Activated CD8-positive, alpha-beta memory T cell treated with anti-CD3 and anti-CD28 coated beads, Interleukin-2, amount 50 U/mL, for 1 hour (primary cell): ENCODE results near the gene B9D2.
"Not testable (repeated sequence)": the region's sequence is repeated elsewhere in the genome, so short reads cannot be mapped to it uniquely, and the experiment has no call there.

ENCODE experiments used
- DNase-seq: peaks from one replicate; pipeline ENCODE4 v3.0.0-alpha.2; 2020; ENCODE audit errors: extremely low read depth

The B9D2 gene

GRCh38 chr19:41391618-41392017 is 27.7 kb upstream of the B9D2 start:
- DNase-seq, result no peak

- no peak for DNase-seq
Observed at GRCh38 chr19:41386442-41386841, 22.5 kb upstream of the B9D2 start.

GRCh38 chr19:41384351-41384750 is 20.4 kb upstream of the B9D2 start:
- no peak for DNase-seq

GRCh38 chr19:41381536-41381935 is 17.6 kb upstream of the B9D2 start:
- not testable (repeated sequence) for DNase-seq

GRCh38 chr19:41377977-41378709 is 14.2 kb upstream of the B9D2 start:
- no peak for DNase-seq

- DNase-seq, result no peak
Observed at GRCh38 chr19:41376998-41377365, 13.0 kb upstream of the B9D2 start.

- DNase-seq, result no peak
Observed at GRCh38 chr19:41376241-41376997, 12.5 kb upstream of the B9D2 start, which contains the start of gene TMEM91. Gene TMEM91, plus strand, starts transcription at chr19:41376533. Its CDS starts 1,777 bp downstream, at chr19:41378310.

- DNase-seq, result no peak
Observed at GRCh38 chr19:41373993-41374392, 10.0 kb upstream of the B9D2 start.

GRCh38 chr19:41372501-41372900 is 8.6 kb upstream of the B9D2 start:
- no peak for DNase-seq

GRCh38 chr19:41371541-41371940 is 7.6 kb upstream of the B9D2 start:
- DNase-seq, result no peak

- not testable (repeated sequence) for DNase-seq
Observed at GRCh38 chr19:41371119-41371518, 7.2 kb upstream of the B9D2 start.

- DNase-seq, result no peak
Observed at GRCh38 chr19:41369769-41370168, 5.8 kb upstream of the B9D2 start.

GRCh38 chr19:41367848-41368301 is 3.9 kb upstream of the B9D2 start:
- DNase-seq, result no peak

- DNase-seq, result no peak
Observed at GRCh38 chr19:41366089-41366488, 2.1 kb upstream of the B9D2 start.

- no peak for DNase-seq
Observed at GRCh38 chr19:41364524-41365391, 809 bp upstream of the B9D2 start.

- DNase-seq, result no peak
Observed at GRCh38 chr19:41363371-41363752, 587 bp downstream of the B9D2 start.

- no peak for DNase-seq
Observed at GRCh38 chr19:41362143-41362847, 1.7 kb downstream of the B9D2 start.

GRCh38 chr19:41359741-41360140 is 4.2 kb downstream of the B9D2 start:
- no peak for DNase-seq

GRCh38 chr19:41357746-41358145 is 6.2 kb downstream of the B9D2 start:
- no peak for DNase-seq

GRCh38 chr19:41356984-41357739 is 6.8 kb downstream of the B9D2 start:
- DNase-seq, result no peak

GRCh38 chr19:41355802-41356201 is 8.1 kb downstream of the B9D2 start:
- no peak for DNase-seq
